IPS-20b (cell line): ENCODE data around the gene CPN2.

Experiments
- H3K27ac ChIP-seq: one replicate; pipeline ENCODE4 v1.5.1; 2013; ENCODE audit warnings: low read length
- H3K27me3 ChIP-seq: 2 replicates; pipeline ENCODE4 v1.6.1; 2013; ENCODE audit warnings: mild to moderate bottlenecking, low read length, inconsistent platforms; ENCODE audit not compliant: insufficient read depth
- H3K36me3 ChIP-seq: 2 replicates; pipeline ENCODE4 v1.6.1; 2013; ENCODE audit warnings: low read depth, mild to moderate bottlenecking, inconsistent platforms, low read length, moderate library complexity; ENCODE audit not compliant: insufficient read depth
- H3K4me1 ChIP-seq: 2 replicates; pipeline ENCODE4 v1.6.1; 2013; ENCODE audit warnings: mild to moderate bottlenecking, control low read depth, inconsistent platforms, low read length, moderate library complexity; ENCODE audit not compliant: insufficient read depth
- H3K4me3 ChIP-seq: 2 replicates; pipeline ENCODE4 v1.5.1; 2013; ENCODE audit warnings: mild to moderate bottlenecking, low read length, inconsistent platforms
- H3K9ac ChIP-seq: 2 replicates; pipeline ENCODE4 v1.6.1; 2013; ENCODE audit warnings: low read depth, mild to moderate bottlenecking, inconsistent platforms, low read length, moderate library complexity
- H3K9me3 ChIP-seq: 2 replicates; pipeline ENCODE4 v1.6.1; 2013; ENCODE audit warnings: mild to moderate bottlenecking, low read depth, low read length, inconsistent platforms; ENCODE audit not compliant: insufficient read depth

CPN2 gene

GRCh38 chr3:194294895-194295214, 56.3 kb downstream of the CPN2 start:
- Histone ChIP-seq H3K9me3 (0 out of 2 replicates have a peak, but pooled peaks cover 2% of the 10 kb centered on the region), H3K4me1 (peaks cover 31% of the 10 kb centered on the region; the same call in 1 of the 2 replicates), H3K27me3 (peaks cover 23% of the 10 kb centered on the region; the same call in 1 of the 2 replicates), H3K9ac (peak overlapping the region; percentile 46; the same call in 1 of the 2 replicates), H3K4me3 (no peak overlapping the region), H3K27ac (no peak overlapping the region), H3K36me3 (no peaks in the 10 kb centered on the region)

GRCh38 chr3:194294199-194294894, 56.8 kb downstream of the CPN2 start:
- H3K4me3 ChIP-seq: no peak overlapping the region
- H3K9me3 ChIP-seq: 0 out of 2 replicates have a peak, but pooled peaks cover 2% of the 10 kb centered on the region
- no peaks in the 10 kb centered on the region for H3K36me3 ChIP-seq
- H3K27ac ChIP-seq: no peak overlapping the region
- H3K4me1 ChIP-seq: peaks cover 31% of the 10 kb centered on the region; the same call in 1 of the 2 replicates
- H3K27me3 ChIP-seq: peaks cover 23% of the 10 kb centered on the region; the same call in 1 of the 2 replicates
- H3K9ac ChIP-seq: peak overlapping the region; percentile 46; the same call in 1 of the 2 replicates

GRCh38 chr3:194293546-194294198, 57.5 kb downstream of the CPN2 start:
- H3K4me3 ChIP-seq: no peak overlapping the region
- peaks cover 19% of the 10 kb centered on the region; the same call in 1 of the 2 replicates for H3K27me3 ChIP-seq
- no peak overlapping the region for H3K27ac ChIP-seq
- H3K4me1 ChIP-seq: peaks cover 31% of the 10 kb centered on the region; the same call in 1 of the 2 replicates
- H3K9me3 ChIP-seq: 0 out of 2 replicates have a peak, but pooled peaks cover 2% of the 10 kb centered on the region
- H3K36me3 ChIP-seq: no peaks in the 10 kb centered on the region
- peak overlapping the region; percentile 28; the same call in 1 of the 2 replicates for H3K9ac ChIP-seq

GRCh38 chr3:194292331-194292730, 58.8 kb downstream of the CPN2 start:
- Histone ChIP-seq H3K27ac (no peak overlapping the region), H3K4me1 (peaks cover 34% of the 10 kb centered on the region), H3K27me3 (peaks cover 19% of the 10 kb centered on the region; the same call in 1 of the 2 replicates), H3K36me3 (no peaks in the 10 kb centered on the region), H3K9ac (no peak overlapping the region), H3K4me3 (no peak overlapping the region), H3K9me3 (0 out of 2 replicates have a peak, but pooled peaks cover 2% of the 10 kb centered on the region)
